ENCODE data around the gene ZNF76. TPM values are rescaled to one million over a fixed set of nuclear protein-coding genes. Genes with fewer than 3 reads are reported as not detected.

The ZNF76 gene
- total and polyA plus RNA-seq, 2 of the 8 experiments (the other 6 are each of a cell fraction or from before 2014, with no cell fraction given) = 17.9 to 23.9 TPM

DNA sequence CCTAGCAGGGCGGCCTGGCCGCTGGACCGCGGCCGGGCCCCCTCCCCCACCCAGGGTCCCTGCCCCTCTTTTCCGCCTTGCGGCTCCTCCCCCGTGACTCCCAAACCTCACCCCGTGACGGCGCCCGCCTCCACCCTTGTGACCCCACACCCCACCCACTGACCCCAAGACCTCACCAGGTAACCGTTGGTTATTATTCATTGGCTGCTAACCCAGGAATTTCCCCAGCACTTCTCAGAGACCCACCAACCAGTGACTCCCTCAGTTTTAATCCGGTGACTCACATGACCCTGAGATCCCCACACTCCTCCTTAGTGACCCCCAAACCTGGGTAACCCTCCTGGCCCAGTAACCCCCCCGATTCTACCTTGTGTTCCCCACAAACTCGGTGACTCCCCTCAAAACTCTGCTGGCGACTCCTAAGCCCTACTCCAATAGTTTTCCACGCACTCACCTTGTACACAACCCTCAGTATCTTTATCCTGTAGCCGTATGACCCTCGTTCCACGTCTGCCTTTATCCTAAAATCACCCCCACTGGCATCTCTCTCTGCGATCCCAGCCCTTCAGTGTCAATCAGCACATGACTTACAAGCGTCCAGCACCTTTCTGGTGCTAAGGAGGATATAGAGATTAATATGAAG is 534 bp downstream of the ZNF76 start:
- POLR2A ChIA-PET (ENCODE audit: partially characterized antibody) = interaction anchor here (0.9 to 2.4 kb wide), 17 partner anchors 9 to 468 kb away, joined by 3 to 15 read pairs (median 5); partner anchors contain the start of genes BLTP3A, RPL10A and TAF11
- H4K20me1 ChIP-seq (replicated peaks in 1 of 2; ENCODE audit: control insufficient read depth in 1 of 2, insufficient read depth in 2 of 2, low read length in 2 of 2) = no peaks in the 10 kb centered on the region
- CTCF ChIA-PET (ENCODE audit: partially characterized antibody) = interaction anchor here (1.2 to 1.8 kb wide), 4 partner anchors 10 to 55 kb away, joined by 3 to 18 read pairs (median 6); no protein-coding TSS in a partner anchor
- H3K4ac ChIP-seq (replicated peaks; ENCODE audit: insufficient read length, low read depth, low read length) = peak overlapping the region; percentile 84
- no peaks in the 10 kb centered on the region for H3K36me3 ChIP-seq (ENCODE audit: control insufficient read depth in 2 of 4, insufficient read depth in 4 of 4, low read length in 3 of 4)
- peak overlapping the region; percentile 97 for H2BK5ac ChIP-seq (ENCODE audit: low read depth, low read length)
- peak overlapping the region; percentile 37 for H2AFZ ChIP-seq (ENCODE audit: low read length)
- H3K4me3 ChIP-seq (ENCODE audit: extremely low read depth in 1 of 4, insufficient read depth in 2 of 4, low read depth in 3 of 4, low read length in 4 of 4) = peak overlapping the region; percentile 50 to 78 (median 64)
- H3K23ac ChIP-seq (ENCODE audit: insufficient read length) = no peak overlapping the region
- no peaks in the 10 kb centered on the region for H3K27me3 ChIP-seq (replicated peaks in 1 of 4; ENCODE audit: control insufficient read depth in 3 of 4, extremely low read depth in 1 of 4, insufficient read depth in 3 of 4, low read length in 3 of 4)
- H4K5ac ChIP-seq (ENCODE audit: insufficient read length, low read depth, low read length) = peak overlapping the region; percentile 76
- H4K91ac ChIP-seq (replicated peaks; ENCODE audit: insufficient read length, low read length) = peak overlapping the region; percentile 82
- no peaks in the 10 kb centered on the region for H3K79me1 ChIP-seq (ENCODE audit: low read depth, low read length)
- peaks cover 0 to 4% of the 10 kb centered on the region in 2 experiments; a peak in 1 of 4 replicates for H3K79me2 ChIP-seq (ENCODE audit: control insufficient read depth in 1 of 2, insufficient read depth in 2 of 2, low read length in 2 of 2)
- peak overlapping the region; percentile 88 for H4K8ac ChIP-seq (ENCODE audit: extremely low read depth, insufficient read depth, low read length)
- FAIRE-seq = no peak
- peak overlapping the region; percentile 16 for H2BK120ac ChIP-seq (replicated peaks; ENCODE audit: low read depth, low read length)
- peak; percentile 86 to 91 for DNase-seq (ENCODE audit: low read depth in 1 of 2, low spot score in 2 of 2)
- no peaks in the 10 kb centered on the region for H3K9me3 ChIP-seq (ENCODE audit: insufficient read depth in 2 of 2, low read depth in 1 of 2, low read length in 1 of 2)
- H3K4me1 ChIP-seq (replicated peaks in 1 of 4; ENCODE audit: control insufficient read depth in 3 of 4, insufficient read depth in 4 of 4, low read length in 3 of 4) = peaks cover 0 to 10% (median 0%) of the 10 kb centered on the region in 4 experiments; a peak in 4 of 7 replicates
- 0 out of 2 replicates have a peak overlapping the region, but pooled peaks have one; percentile 49 for H2AK5ac ChIP-seq (ENCODE audit: low read depth, low read length)
- H3K23me2 ChIP-seq (ENCODE audit: low read depth, low read length) = peaks cover 8% of the 10 kb centered on the region
- peak overlapping the region; percentile 80 to 93 (median 90) for H3K9ac ChIP-seq (replicated peaks in 1 of 4; ENCODE audit: extremely low read depth in 1 of 4, low read depth in 3 of 4, low read length in 3 of 4)
- no peak overlapping the region for H2BK20ac ChIP-seq (ENCODE audit: low read length)
- no peak overlapping the region for H3K14ac ChIP-seq (ENCODE audit: insufficient read length)
- H2BK12ac ChIP-seq (ENCODE audit: low read depth, low read length) = peak overlapping the region; percentile 95; the same call in 1 of the 2 replicates
- peak overlapping the region; percentile 92 for H3K27ac ChIP-seq (ENCODE audit: low read depth, low read length)
- 5% methylated on average over 10 of the region's 23 CpGs; no CpG with 5 or more reads in 1 of the 2 experiments for WGBS, 2 experiments (ENCODE audit: extremely low coverage in 1 of 2, insufficient coverage in 1 of 2, insufficient read length in 1 of 2, insufficient replicate concordance in 2 of 2, low coverage in 1 of 2, low lambda C conversion rate in 2 of 2, missing lambda C conversion rate in 1 of 2)
- peak overlapping the region; percentile 99 for H3K18ac ChIP-seq (ENCODE audit: extremely low read depth, low read length)
- H3K56ac ChIP-seq (replicated peaks; ENCODE audit: insufficient read length, low read depth, low read length) = peak overlapping the region; percentile 75
- H2BK15ac ChIP-seq (ENCODE audit: low read length) = peak overlapping the region; percentile 92; the same call in 1 of the 2 replicates
- H3K4me2 ChIP-seq (ENCODE audit: insufficient read depth in 1 of 2, low read depth in 2 of 2, low read length in 2 of 2) = peak overlapping the region; percentile 93 to 99
- no peak for TF ChIP-seq YY1 (IDR thresholded peaks at IDR 0.05; ENCODE audit: low read depth, low read length)
- TF ChIP-seq KDM1A (IDR thresholded peaks at IDR 0.05; ENCODE audit: borderline replicate concordance, low read length) = no peak
- TF ChIP-seq PHF8 (conservative IDR thresholded peaks at IDR 0.05; ENCODE audit: low read depth, low read length) = no peak
- TF ChIP-seq TAF1 (IDR thresholded peaks at IDR 0.05; ENCODE audit: low read depth, low read length) = peak; percentile 79
- TF ChIP-seq SIX5 (IDR thresholded peaks at IDR 0.05; ENCODE audit: low read depth, low read length) = no peak
- TF ChIP-seq USF2 (IDR thresholded peaks at IDR 0.05; ENCODE audit: low read length) = 0 out of 2 replicates have a peak, but pooled peaks have one; percentile 31
- TF ChIP-seq, protein P1, sequence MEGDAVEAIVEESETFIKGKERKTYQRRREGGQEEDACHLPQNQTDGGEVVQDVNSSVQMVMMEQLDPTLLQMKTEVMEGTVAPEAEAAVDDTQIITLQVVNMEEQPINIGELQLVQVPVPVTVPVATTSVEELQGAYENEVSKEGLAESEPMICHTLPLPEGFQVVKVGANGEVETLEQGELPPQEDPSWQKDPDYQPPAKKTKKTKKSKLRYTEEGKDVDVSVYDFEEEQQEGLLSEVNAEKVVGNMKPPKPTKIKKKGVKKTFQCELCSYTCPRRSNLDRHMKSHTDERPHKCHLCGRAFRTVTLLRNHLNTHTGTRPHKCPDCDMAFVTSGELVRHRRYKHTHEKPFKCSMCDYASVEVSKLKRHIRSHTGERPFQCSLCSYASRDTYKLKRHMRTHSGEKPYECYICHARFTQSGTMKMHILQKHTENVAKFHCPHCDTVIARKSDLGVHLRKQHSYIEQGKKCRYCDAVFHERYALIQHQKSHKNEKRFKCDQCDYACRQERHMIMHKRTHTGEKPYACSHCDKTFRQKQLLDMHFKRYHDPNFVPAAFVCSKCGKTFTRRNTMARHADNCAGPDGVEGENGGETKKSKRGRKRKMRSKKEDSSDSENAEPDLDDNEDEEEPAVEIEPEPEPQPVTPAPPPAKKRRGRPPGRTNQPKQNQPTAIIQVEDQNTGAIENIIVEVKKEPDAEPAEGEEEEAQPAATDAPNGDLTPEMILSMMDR (IDR thresholded peaks at IDR 0.05; ENCODE audit: control extremely low read depth in 1 of 3, insufficient read depth in 1 of 3, low read depth in 1 of 3, low read length in 3 of 3) = no peak; a peak in 1 of 4 replicates
- TF ChIP-seq GTF2F1 (IDR thresholded peaks at IDR 0.05; ENCODE audit: borderline replicate concordance, low read depth, low read length) = no peak
